GM19328 (cell line): ENCODE measurements around the gene HYAL1.
"Not testable (repeated sequence)": the region's sequence is repeated elsewhere in the genome, so short reads cannot be mapped to it uniquely, and the experiment has no call there.

Experiments
- ATAC-seq: cut with Tn5 transposase; IDR thresholded peaks from one replicate; pipeline ENCODE4 v1.9.1; 2021; ENCODE audit warnings: mild to moderate bottlenecking, moderate library complexity; ENCODE audit not compliant: unreplicated experiment

Gene HYAL1

GRCh38 chr3:50294492-50295403 lies 8.6 kb downstream of the HYAL1 start:
- no peak for ATAC-seq

- no peak for ATAC-seq
Measured at GRCh38 chr3:50294089-50294488, 9.3 kb downstream of the HYAL1 start.

DNA sequence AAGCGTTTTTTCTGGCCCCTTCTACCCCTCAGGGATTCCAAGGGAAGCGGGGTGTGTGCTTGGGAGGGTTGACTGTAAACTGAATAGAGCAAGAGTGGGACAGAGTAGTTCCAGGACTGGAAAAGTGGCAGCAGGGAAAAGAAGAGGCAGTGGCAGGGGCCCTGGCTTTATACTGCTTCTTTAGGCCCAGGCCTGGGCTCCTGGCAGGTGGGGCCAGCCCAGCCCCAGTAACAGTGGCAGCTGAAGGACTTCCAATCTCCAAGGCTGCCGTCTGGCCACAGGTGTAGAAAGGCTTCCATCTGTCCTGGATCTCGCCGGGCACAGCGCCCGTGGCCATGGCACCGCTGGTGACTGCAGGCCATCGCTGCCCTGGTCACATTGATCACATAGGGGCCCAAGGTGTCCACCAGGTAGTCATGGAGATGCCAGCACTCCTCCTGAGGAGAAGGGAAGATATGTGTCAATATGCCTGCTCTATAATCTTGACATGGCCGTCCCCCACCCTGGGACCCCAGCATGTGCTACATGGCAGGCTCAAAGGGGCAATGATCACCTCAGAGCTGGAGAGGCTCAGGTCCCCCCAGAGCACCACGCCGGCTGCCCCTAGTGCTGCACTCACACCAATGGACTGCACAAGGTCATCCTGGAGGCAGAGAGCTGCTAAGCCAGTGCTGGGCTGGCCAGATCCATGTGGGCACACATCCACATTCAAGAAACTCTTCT lies 10.1 kb downstream of the HYAL1 start:
- ATAC-seq, result no peak

GRCh38 chr3:50292159-50293078 lies 11.0 kb downstream of the HYAL1 start, which contains the start of gene IFRD2:
Gene IFRD2 (minus strand): TSS chr3:50292429. CDS start chr3:50292274, 155 bp downstream.
- ATAC-seq, result peak; percentile 97

DNA sequence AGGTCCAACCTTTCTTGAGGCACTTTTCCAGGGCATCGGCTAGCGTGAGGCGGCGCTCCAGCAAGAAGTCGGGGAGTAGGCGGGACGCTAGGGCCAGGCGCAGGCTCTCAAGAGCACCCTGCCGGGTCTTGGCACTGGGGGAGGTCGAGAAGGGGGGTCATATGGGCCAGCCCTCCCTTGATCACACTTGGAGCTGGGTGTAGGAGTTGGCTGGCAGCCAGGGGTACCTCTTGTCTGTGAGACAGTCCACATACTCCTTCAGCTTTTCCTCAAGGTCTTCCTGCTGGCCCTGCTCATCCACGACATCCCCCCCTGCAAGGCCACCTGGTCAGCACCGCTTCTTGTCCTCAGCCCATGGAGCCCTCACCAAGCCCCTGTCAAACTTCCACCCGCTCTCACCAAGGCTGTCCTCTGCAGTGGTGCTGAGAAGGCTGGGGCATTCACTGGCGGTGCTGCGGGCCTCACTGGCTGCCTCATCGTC lies 13.2 kb downstream of the HYAL1 start:
- no peak for ATAC-seq

- no peak for ATAC-seq
Measured at GRCh38 chr3:50289130-50289529, 14.2 kb downstream of the HYAL1 start.

DNA sequence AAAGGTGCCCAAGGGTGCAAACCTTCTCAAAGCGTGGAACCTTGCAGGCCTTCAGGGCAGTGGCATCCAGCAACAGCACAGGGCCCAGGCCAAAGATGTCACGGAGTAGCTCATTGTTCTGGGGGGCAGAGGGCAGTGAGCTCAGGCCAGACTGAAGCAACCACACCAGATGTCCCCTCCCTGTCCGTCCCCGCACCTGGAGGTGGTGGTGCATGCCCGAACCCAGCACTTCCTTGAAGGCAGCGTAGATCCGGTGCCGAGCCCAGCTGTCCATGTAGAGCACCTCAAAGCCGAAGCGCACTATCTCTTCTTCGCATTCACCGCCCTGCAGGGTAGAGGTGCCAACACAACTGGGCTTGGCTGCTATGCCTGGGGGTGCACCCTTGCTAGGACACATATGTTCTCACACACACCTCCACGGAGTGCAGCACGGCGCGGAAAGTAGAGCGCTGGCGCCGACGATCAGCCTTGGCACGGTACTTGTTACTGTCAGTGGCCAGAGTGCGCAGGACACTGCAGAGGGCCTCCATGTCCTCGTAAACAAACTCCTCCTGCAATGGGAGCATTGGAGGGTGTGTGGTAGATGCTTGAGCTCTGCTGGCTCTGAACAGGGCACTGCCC lies 14.9 kb downstream of the HYAL1 start:
- no peak for ATAC-seq

DNA sequence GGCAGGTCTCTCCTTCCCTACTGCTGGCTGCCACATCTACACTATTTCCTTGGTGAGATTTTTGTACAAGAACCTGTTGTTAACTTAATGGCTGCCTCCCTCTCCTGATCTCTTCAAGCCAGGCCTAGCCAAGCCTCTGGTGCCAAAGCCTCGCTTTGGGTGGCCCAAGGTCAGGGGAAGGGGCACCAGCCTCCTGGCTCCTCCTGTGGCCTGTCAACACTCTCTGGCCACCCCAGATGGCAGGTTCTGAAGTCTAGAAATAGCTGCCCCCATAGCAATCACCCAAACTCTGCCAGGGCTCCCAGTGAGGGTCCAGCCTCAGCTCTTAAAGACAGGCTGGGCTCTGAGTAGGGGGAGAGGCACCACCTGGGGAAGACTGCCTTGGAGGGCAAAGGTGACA lies 16.1 kb downstream of the HYAL1 start:
- no peak for ATAC-seq

GRCh38 chr3:50286322-50287227 lies 16.8 kb downstream of the HYAL1 start:
- no peak for ATAC-seq

DNA sequence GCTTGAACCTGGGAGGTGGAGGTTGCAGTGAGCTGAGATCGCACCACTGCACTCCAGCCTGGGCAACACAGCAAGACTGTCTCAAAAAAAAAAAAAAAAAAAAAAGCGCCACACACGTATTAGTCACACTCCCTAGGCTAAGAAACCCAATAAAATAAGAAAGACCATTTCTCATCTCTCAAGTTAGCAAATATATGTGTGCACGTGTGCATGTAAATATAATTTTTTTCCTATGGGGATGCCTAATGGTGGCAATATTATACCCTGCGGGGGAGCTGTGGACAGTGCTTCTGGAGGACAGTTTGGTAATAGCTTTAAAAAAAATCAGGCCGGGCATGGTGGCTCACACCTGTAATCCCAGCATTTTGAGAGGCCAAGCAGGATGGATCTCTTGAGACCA lies 19.3 kb downstream of the HYAL1 start:
- not testable (repeated sequence) for ATAC-seq

DNA sequence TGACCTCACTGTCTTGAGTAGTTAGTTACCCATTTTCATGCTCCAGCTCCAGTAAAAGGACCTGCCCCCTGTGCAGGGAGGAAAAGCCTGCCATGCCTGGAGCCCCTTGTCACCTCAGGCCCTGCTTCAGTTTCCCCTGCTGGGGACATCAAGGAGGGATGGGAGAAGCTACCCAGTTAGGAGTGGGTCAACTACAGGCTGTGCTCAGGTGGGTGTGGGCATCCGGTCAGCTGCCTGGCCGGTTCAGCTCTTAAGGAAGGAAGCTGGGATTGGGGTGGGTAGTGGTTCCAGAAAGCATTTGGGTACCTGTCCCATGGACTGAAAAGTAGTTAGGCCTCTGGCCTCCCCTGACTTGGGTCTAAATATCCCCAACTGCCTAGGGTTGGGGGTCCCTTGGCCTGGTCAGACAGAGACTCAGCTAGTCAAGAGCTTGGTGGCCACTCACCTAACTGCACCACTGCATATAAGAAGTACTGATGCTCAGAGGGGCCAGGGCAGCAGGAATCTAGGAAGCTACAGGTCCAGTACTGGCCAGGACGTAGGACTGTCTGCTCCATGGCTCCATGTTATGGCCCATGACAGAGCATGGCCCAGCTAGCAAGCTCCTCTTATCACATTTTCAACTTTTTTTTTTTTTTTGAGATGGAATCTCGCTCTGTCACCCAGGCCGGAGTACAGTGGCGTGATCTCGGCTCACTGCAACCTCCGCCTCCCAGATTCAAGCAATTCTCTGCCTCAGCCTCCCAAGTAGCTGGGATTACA lies 23.9 kb downstream of the HYAL1 start:
- no peak for ATAC-seq

- ATAC-seq, result no peak
Measured at GRCh38 chr3:50278880-50279224, 24.5 kb downstream of the HYAL1 start, which contains the start of gene LSMEM2. Gene LSMEM2 (plus strand): TSS chr3:50279087. CDS start chr3:50279114, 27 bp downstream.

DNA sequence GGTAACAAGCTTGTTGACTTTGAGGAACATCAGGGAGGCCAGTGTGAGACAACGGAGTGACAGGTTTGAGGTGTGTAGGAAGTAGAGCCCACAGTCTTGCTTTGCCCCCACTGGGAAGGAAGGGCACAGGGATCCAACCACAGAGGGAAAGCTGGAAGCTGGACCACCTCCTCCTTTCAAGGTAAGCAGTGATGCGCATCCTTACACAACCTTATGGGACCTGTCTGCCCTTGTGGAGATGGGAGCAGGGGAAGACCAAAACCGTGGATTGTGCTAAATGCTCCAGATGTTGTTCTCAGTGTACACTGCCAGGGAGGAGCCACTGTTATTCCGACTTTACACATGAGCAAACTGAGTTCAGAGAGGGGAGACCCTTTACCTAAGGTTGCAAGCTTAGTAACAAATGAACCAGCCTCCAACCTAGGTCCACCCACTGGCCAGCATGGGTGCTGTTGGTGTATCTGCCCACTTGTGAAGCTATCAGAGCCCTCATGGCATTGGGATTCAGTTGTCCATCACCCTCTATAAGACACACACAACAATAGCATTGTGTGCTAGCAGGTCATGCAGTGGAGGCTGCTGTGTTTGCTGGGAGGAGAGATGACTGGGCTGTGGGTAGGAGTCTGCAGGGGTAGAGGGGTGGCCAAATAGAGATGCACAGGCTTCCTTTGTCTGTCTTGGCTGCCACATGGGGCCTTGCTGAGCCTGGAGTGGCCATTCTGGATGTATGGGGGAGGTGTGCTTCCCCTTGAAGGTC lies 25.1 kb downstream of the HYAL1 start:
- ATAC-seq, result no peak

GRCh38 chr3:50276762-50277101 lies 26.6 kb downstream of the HYAL1 start:
- no peak for ATAC-seq

DNA sequence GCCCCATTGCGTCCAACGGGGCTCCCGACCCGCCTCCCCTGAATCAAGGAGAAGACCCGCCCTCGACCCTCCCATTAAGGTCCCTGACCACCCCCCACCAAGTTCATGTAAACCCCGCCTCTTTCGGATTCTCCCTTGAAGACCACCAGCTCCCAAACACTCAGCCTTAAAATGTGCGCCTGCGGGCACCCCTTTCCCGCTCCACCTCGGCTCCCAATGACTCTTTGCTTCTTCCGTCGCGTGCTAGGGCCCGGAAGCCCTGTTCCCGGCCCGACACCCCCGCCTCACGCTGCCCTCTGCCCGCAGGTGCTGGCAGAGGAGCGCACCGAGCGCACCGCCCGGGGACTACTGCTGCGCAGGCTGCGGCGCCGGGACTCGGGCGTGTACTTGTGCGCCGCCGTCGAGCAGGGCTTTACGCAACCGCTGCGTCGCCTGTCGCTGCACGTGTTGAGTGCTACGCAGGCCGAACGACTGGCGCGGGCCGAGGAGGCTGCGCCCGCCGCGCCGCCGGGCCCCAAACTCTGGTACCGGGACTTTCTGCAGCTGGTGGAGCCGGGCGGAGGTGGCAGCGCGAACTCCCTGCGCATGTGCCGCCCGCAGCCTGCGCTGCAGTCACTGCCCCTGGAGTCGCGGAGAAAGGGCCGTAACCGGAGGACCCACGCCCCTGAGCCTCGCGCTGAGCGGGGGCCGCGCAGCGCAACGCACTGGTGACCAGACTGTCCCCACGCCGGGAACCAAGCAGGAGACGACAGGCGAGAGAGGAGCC lies 27.2 kb downstream of the HYAL1 start:
- ATAC-seq, result no peak

- no peak for ATAC-seq
Measured at GRCh38 chr3:50275141-50275995, 28.0 kb downstream of the HYAL1 start.
